ENCODE results near the gene MIEF1. TPM values are rescaled to one million over a fixed set of nuclear protein-coding genes. Genes with fewer than 3 reads are reported as not detected.

Gene MIEF1
- total RNA-seq, 2 donors from 2014 or later, result 49.6 to 71.2 TPM

DNA sequence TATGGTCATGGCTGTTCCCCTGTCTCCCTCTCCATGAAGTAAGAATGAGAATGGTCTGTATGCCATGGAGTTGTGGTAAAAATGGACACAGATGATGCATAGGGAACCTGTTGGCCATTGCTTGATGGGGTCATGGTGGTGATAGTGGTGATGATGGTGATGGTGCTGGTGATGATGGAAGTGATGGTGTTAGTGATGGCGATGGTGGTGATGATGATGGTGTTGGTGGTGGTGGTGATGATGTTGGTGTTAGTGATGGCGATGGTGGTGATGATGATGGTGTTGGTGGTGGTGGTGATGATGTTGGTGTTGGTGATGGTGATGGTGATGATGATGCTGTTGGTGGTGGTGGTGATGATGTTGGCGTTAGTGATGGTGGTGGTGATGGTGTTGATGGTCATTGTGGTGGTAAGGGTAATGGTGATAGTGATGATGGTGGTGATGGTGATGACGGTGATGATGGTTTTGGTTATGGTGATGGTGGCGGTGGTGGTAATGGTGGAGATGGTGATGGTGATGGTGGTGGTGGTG is 63.4 kb downstream of the MIEF1 start:
- peak overlapping the region in 1 of 2 donors; percentile 3 for H3K27ac Mint-ChIP-seq
- no peak overlapping the region for H3K4me3 Mint-ChIP-seq
- peaks cover 10 to 16% of the 10 kb centered on the region in 2 donors for H3K4me1 Mint-ChIP-seq (ENCODE audit: low read depth in 2 of 2)
- peaks cover 0 to 3% of the 10 kb centered on the region in 2 donors for H3K27me3 Mint-ChIP-seq
- H3K9me3 Mint-ChIP-seq, result peaks cover 7% of the 10 kb centered on the region
- H3K36me3 Mint-ChIP-seq, result no peaks in the 10 kb centered on the region
- DNase-seq (ENCODE audit: low spot score), result no peak
- ATAC-seq, result no peak

- no peak overlapping the region for H3K4me3 Mint-ChIP-seq
- H3K4me1 Mint-ChIP-seq (ENCODE audit: low read depth in 2 of 2), result peaks cover 10 to 19% of the 10 kb centered on the region in 2 donors
- DNase-seq (ENCODE audit: low spot score) (no peak), ATAC-seq (peak; percentile 50 to 55)
- peaks cover 4 to 7% of the 10 kb centered on the region in 2 donors for H3K27me3 Mint-ChIP-seq
- no peaks in the 10 kb centered on the region for H3K36me3 Mint-ChIP-seq
- peaks cover 7% of the 10 kb centered on the region for H3K9me3 Mint-ChIP-seq
- no peak overlapping the region for H3K27ac Mint-ChIP-seq
These were observed 65.3 kb downstream of the MIEF1 start for GRCh38 chr22:39567135-39567946.

Other genes with a start within 250 kb of the MIEF1 start
- gene RPL3, start 182.7 kb upstream of the MIEF1 start, total RNA-seq, result 1,000 to 10,000 TPM; 1,242 to 2,090 TPM
- gene SYNGR1, start 152.3 kb upstream of the MIEF1 start, total RNA-seq, result 1 to 10 TPM; 1.1 to 2.0 TPM
- 10 to 100 TPM; 20.8 to 38.9 TPM for gene TAB1, start 102.5 kb upstream of the MIEF1 start, total RNA-seq
- 1 to 10 TPM in 1 of 2 donors, under 1 TPM in 1; 0.38 to 2.6 TPM for gene MGAT3, start 45.3 kb upstream of the MIEF1 start, total RNA-seq
- 100 to 1,000 TPM; 463 to 472 TPM for gene ATF4, start 18.3 kb downstream of the MIEF1 start, total RNA-seq
- 100 to 1,000 TPM in 1 of 2 donors, 10 to 100 TPM in 1; 84.1 to 122 TPM for gene RPS19BP1, start 30.5 kb downstream of the MIEF1 start, total RNA-seq
- gene CACNA1I, start 68.5 kb downstream of the MIEF1 start, total RNA-seq, result under 1 TPM in 1 of 2 donors, not detected in 1; 0.17 TPM

Measured in natural killer cell treated with Interleukin-12 subunit alpha and Interleukin-12 subunit beta and Interleukin-15 and Interleukin-18, amount 100 ng/mL, for 72 hours (primary cell).